H1 (cell line): ENCODE results near the gene NUDT3. TPM values are rescaled to one million over a fixed set of nuclear protein-coding genes. Genes with fewer than 3 reads are reported as not detected.

Source experiments
- CTBP2 ChIP-seq: IDR thresholded peaks from 2 replicates; pipeline ENCODE4 v1.7.0; 2011; ENCODE audit warnings: borderline replicate concordance, mild to moderate bottlenecking, moderate library complexity, mixed read lengths, low read length; ENCODE audit not compliant: insufficient read depth, insufficient read length
- GTF2F1 ChIP-seq: IDR thresholded peaks from 2 replicates; pipeline ENCODE4 v1.6.1; 2012; ENCODE audit warnings: low read depth, low read length, improper control_type of control experiment, borderline replicate concordance
- NANOG ChIP-seq: IDR thresholded peaks from 2 replicates; pipeline ENCODE4 v1.6.1; 2011; ENCODE audit warnings: low read length, low read depth, mild to moderate bottlenecking, inconsistent platforms; ENCODE audit not compliant: insufficient read depth, poor library complexity, severe bottlenecking
- NRF1 ChIP-seq: IDR thresholded peaks from 2 replicates; pipeline ENCODE4 v1.6.1; 2011; ENCODE audit warnings: mild to moderate bottlenecking, low read depth, low read length, improper control_type of control experiment
- PHF8 ChIP-seq: fragments of 200-600 bp; sonication (generic); conservative IDR thresholded peaks from 2 replicates; pipeline ENCODE4 v1.7.1; 2012; ENCODE audit warnings: low read depth, mild to moderate bottlenecking, inconsistent platforms, low read length, moderate library complexity
- SP1 ChIP-seq: IDR thresholded peaks from 2 replicates; pipeline ENCODE4 v1.6.1; 2011; ENCODE audit warnings: low read depth, low read length
- SP2 ChIP-seq: IDR thresholded peaks from 2 replicates; pipeline ENCODE4 v1.6.1; 2012; ENCODE audit warnings: mild to moderate bottlenecking, low read length, inconsistent platforms
- polyA plus RNA-seq, 7 experiments: library from polyadenylated mRNA; depleted of rRNA in 3 of 7; stranded (reverse) in 5 of 7; unstranded in 2 of 7; fragments of >200 nt in 5 of 7; fragments of 200-250 nt in 2 of 7; gene quantifications; 1 replicate in 5 of 7; 2 replicates in 1 of 7; 4 replicates in 1 of 7; pipeline versions ENCODE4 v1.2.1 to v1.2.3, GENCODE V29; 2011 to 2013; ENCODE audit warnings: missing spikeins in 2 of 7, mixed read lengths in 2 of 7
- total RNA-seq: library from RNA; stranded (reverse); fragmentation: NEBNext Ultra II Directional; extraction: Animal tissue kit (Norgen Biotek cat#: 25700); gene quantifications from 2 replicates; pipeline ENCODE4 v1.2.1, GENCODE V29; 2021
- TF ChIP-seq, protein P1 (sequence below): IDR thresholded peaks from 2 replicates; pipeline ENCODE4 v1.6.1; 2012; ENCODE audit warnings: inconsistent platforms

Gene NUDT3
- total and polyA plus RNA-seq, 2 of the 8 experiments (the other 6 are each of a cell fraction or from before 2014, with no cell fraction given) = 14.1 to 36.9 TPM

DNA sequence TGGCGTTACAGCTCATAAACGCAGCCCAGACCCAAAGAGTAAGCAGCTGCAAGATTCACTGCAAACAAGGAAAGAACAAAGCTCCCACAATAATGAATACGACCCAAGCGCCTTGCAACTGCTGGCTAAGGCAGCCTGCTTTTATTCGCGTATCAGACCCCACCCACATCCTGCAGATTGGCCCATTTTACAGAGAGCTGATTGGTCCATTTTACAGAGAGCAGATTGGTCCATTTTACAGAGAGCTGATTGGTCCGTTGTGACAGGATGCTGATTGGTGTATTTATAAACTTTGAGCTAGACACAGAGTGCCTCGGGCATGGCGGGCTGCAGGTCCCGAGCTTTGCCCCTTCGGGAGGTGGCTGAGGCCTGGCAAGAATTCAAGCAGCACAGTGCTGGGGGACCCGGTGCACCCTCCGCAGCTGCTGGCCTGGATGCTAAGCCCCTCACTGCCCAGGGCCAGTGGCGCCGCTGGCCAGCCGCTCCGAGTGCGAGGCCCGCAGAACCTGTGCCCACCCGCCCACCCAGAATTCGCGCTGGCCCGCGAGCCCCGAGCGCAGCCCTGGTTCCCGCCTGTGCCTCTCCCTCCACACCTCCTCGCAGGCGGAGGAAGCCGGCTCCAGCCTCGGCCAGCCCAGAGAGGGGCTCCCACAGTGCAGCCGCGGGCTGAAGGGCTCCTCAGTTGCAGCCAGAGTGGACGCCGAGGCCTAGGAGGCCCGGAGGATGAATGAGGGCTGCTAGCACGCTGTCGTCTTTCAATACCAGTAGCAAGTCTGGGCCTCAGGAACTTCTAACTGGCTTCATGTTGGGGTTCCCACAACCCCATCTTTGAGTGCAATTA, 44.6 kb upstream of the NUDT3 start (continued):
- TF ChIP-seq GTF2F1 = no peak
- TF ChIP-seq, protein P1, sequence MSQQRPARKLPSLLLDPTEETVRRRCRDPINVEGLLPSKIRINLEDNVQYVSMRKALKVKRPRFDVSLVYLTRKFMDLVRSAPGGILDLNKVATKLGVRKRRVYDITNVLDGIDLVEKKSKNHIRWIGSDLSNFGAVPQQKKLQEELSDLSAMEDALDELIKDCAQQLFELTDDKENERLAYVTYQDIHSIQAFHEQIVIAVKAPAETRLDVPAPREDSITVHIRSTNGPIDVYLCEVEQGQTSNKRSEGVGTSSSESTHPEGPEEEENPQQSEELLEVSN = no peak
- no peak for TF ChIP-seq NANOG
- TF ChIP-seq PHF8 = no peak
- no peak for TF ChIP-seq SP2
- TF ChIP-seq NRF1 = no peak
- TF ChIP-seq SP1 = no peak
- TF ChIP-seq CTBP2 = no peak
- TF ChIP-seq, all 59 proteins: peak for 0
